Fibroblast of the aortic adventitia (primary cell): ENCODE measurements around the gene UBQLN2. TPM values are rescaled to one million over a fixed set of nuclear protein-coding genes. Genes with fewer than 3 reads are reported as not detected.
"Not testable (repeated sequence)": the region's sequence is repeated elsewhere in the genome, so short reads cannot be mapped to it uniquely, and the experiment has no call there.

Source experiments
- DNase-seq: peaks from one replicate; pipeline ENCODE4 v3.0.0-alpha.2; 2010; ENCODE audit warnings: low read depth
- H3K4me3 ChIP-seq: 2 replicates; pipeline ENCODE4 v1.5.1; 2011; ENCODE audit warnings: low read depth, mild to moderate bottlenecking, control low read depth, low read length, moderate library complexity
- total RNA-seq: library from RNA; depleted of rRNA; stranded (reverse); fragments of >200 nt; gene quantifications from 2 replicates; pipeline ENCODE4 v1.2.3, GENCODE V29; 2012; ENCODE audit warnings: low replicate concordance
- TF ChIP-seq, protein P1 (sequence below): IDR thresholded peaks from 2 replicates; pipeline ENCODE4 v1.5.1; 2011; ENCODE audit warnings: mild to moderate bottlenecking, low read length, control low read depth, inconsistent platforms; ENCODE audit not compliant: insufficient read depth

UBQLN2 gene
- total RNA-seq, 1 donor: 17.8 TPM

GRCh38 chrX:56576721-56577120 is 13.3 kb downstream of the UBQLN2 start:
- TF ChIP-seq, protein P1, sequence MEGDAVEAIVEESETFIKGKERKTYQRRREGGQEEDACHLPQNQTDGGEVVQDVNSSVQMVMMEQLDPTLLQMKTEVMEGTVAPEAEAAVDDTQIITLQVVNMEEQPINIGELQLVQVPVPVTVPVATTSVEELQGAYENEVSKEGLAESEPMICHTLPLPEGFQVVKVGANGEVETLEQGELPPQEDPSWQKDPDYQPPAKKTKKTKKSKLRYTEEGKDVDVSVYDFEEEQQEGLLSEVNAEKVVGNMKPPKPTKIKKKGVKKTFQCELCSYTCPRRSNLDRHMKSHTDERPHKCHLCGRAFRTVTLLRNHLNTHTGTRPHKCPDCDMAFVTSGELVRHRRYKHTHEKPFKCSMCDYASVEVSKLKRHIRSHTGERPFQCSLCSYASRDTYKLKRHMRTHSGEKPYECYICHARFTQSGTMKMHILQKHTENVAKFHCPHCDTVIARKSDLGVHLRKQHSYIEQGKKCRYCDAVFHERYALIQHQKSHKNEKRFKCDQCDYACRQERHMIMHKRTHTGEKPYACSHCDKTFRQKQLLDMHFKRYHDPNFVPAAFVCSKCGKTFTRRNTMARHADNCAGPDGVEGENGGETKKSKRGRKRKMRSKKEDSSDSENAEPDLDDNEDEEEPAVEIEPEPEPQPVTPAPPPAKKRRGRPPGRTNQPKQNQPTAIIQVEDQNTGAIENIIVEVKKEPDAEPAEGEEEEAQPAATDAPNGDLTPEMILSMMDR: no peak
- H3K4me3 ChIP-seq: no peak overlapping the region
- no peak for DNase-seq

GRCh38 chrX:56588397-56589188 is 25.2 kb downstream of the UBQLN2 start:
- no peak overlapping the region for H3K4me3 ChIP-seq
- no peak for DNase-seq
- TF ChIP-seq, protein P1: no peak

- DNase-seq: not testable (repeated sequence)
Observed at GRCh38 chrX:56591830-56592229, 28.4 kb downstream of the UBQLN2 start.

DNA sequence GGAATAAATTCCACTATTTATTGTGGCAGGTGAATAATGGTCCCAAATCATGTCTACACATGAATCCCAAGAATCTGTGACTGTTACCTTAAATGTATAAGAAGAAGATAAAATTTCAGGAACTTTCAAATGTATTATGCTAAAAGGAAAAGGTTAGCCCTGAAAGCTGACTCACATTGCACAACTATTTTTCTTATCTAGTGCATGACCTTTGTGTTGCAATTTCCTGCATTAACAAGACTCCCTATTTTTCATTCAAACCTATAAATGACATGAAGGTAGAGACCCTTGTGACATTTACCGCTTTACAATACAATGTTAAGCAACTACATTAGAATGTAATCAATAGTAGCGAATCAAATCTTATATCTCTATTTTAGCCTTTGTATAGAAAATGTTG is 36.7 kb downstream of the UBQLN2 start:
- peak; percentile 22 for DNase-seq
- TF ChIP-seq, protein P1: no peak
- no peak overlapping the region for H3K4me3 ChIP-seq

More at GRCh38 chrX:56591830-56592229, 28.4 kb downstream of the UBQLN2 start:
- not testable (repeated sequence) for H3K4me3 ChIP-seq

GRCh38 chrX:56600987-56601386 is 37.6 kb downstream of the UBQLN2 start:
- TF ChIP-seq, protein P1: no peak
- H3K4me3 ChIP-seq: no peak overlapping the region
- no peak for DNase-seq

- no peak for DNase-seq
- no peak overlapping the region for H3K4me3 ChIP-seq
- TF ChIP-seq, protein P1: no peak
Observed at GRCh38 chrX:56615282-56615681, 51.9 kb downstream of the UBQLN2 start.

Other genes starting within 250 kb of the UBQLN2 start
- gene NBDY, start 165.6 kb downstream of the UBQLN2 start, total RNA-seq: 7.6 and 11.9 TPM in 2 replicates